Fibroblast of skin of right quadriceps (primary cell): Measurements from ENCODE around the gene KSR1.
"Not testable (repeated sequence)": the region's sequence is repeated elsewhere in the genome, so short reads cannot be mapped to it uniquely, and the experiment has no call there.

ENCODE experiments used
- DNase-seq: peaks from one replicate; pipeline ENCODE4 v3.0.0-alpha.2; 2013

KSR1 gene

DNA sequence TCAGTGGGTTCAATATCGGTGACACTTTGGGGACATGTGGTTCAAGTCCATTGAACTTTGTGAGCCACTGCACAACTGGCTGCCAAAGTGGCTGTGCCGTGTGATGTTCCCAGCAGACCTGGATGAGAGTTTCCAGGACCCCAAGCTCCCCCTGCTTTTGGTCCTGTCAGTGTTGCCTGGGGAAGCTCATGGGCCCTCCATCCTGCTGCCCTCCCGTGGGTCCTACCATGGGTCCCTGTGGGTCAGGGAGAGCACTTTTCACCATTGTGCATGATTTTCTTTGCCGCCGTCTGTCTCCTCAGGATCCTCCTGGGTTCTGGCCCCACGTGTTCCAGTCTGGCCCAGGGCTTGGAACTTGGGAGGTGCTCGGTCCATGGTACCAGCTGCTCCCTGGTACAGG is 212.9 kb downstream of the KSR1 start:
- no peak for DNase-seq

DNA sequence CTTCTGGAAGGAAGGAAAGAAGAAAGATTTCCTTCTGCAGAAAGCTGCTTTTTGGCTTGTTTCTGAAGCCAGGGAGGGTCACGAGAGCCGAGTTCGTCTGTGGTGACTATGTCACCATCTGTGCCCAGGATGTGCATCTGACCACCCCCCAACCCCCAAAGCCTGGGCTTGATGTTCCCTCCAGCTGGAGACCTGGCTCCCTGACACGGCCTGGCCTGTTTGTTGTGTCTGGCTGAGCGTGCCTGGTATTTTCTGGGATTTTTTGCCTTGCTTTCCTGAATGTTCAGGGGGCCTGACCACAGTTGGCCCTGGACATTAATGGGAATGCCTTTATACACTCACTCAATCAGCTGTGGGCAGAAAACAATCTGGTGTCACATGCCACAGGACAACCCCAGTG is 213.6 kb downstream of the KSR1 start:
- DNase-seq, result no peak

DNA sequence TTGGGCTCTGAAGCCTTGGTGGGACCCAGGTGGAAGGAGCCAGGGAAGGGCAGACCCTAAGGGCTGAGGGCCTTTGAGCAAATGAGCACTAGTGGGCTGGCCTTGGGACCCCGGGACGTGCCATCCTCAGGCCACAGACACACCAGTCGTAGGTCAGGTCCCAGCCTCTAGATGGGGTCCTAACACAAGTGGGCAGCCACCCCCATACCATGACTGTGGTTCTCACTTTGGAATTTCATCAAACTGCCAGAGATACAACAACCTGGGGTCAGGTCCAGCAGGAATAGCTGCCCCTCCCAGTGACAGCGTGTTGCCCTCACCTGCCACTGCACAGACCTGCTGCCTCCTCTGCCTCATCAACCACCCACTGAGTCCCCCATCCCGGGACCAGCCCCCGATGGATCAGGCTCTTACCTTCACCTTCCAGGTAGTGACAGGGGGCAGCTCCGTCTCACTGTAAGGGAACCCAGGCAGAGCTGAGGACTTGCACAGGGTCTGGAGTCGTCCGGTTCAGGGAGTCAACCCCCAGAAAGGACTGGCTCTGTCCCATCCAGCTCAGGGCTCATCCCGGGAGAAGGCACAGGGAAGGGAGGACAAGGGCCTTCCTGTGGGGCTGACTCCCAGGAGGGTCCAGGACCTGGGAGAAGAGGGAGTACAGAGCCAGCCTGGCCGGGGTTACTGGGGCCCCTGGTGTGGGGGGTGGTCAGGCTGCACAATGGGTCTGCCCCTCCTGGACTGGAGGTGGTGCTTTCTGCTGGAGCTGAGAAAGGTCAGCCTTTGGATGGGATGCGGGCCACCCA is 214.7 kb downstream of the KSR1 start:
- no peak for DNase-seq

DNA sequence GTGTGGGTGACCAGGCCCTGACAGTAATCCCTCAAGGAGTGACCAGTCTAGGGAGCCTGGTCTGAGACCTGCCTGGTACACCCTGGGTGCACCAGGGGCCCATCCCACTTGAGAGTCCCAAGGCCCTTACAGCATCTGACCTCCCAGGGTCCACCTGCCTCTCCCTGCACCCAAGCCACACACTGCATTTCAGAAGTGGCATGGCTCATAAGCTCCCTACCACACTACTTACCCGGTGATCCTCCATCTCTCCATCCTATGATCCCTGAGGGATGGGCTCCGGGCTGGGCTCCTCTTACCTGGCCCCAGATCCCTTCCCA is 215.3 kb downstream of the KSR1 start:
- DNase-seq, result no peak

DNA sequence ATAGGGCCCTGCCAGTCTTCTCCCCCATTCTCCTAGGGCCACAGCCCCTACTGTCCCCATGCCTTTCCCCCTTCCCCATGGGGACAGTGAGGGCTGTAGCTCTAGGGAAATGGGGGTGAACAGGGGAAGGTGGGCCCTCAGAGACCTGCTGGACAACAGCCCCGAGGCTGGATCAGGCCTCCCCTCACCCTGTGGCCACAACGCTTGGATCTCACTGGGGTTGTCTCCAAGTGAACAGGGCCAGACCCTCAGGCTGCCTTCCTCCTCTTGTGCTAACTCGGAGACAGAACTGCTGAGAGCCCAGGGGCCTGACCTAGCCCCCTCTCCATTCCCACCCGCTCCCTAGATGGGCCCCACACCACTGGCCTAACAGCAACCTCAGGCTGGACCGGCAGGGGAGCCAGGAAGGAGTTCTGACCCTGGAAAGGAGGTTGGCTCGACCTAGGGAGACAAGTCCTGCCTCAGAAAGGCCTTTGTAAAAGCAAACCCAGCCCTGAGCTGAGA is 215.8 kb downstream of the KSR1 start:
- DNase-seq, result not testable (repeated sequence)

DNA sequence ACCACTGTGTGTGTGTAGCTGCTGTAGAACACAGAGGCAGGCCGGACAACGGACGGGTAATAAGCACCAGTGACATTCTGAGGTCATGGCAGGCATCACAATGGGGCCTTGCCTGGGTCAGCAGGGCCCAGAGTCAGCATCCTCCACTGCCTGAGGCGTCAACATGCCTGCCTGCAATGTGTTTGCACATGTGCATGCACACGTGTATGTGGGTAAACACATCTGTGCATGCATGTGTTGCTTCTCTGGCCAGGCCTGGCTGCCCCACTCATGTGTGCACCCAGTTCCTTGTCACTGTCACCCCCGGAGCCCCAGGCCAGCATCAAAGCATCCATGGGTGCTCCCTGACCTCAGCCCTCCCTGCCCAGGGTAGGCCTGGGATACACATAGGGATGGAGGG is 218.1 kb downstream of the KSR1 start:
- DNase-seq, result no peak
